Prostate gland (tissue), 2 donors: ENCODE results near the gene ELOVL1.
"Not testable (repeated sequence)": the region's sequence is repeated elsewhere in the genome, so short reads cannot be mapped to it uniquely, and the experiment has no call there.

ENCODE experiments used
- POLR2A ChIP-seq: fragments of 450-650 bp; IDR thresholded peaks from one replicate; pipeline ENCODE4 v1.6.1; 2016; ENCODE audit warnings: antibody characterized with exemption, mild to moderate bottlenecking
- POLR2AphosphoS5 ChIP-seq: sonication (generic); formaldehyde crosslinking; IDR thresholded peaks from one replicate; pipeline ENCODE4 v1.6.1; 2017; ENCODE audit warnings: antibody characterized with exemption
- TF ChIP-seq, protein P1 (sequence below), 4 experiments: fragments of 200-600 bp in 2 of 4; fragments of 450-650 bp in 2 of 4; sonication (generic) in 2 of 4; IDR thresholded peaks; 1 replicate in 3 of 4; 2 replicates in 1 of 4; pipeline ENCODE4 v1.5.1; 2016 to 2019; ENCODE audit warnings: antibody characterized with exemption in 4 of 4, mild to moderate bottlenecking in 2 of 4, moderate library complexity in 2 of 4

DNA sequence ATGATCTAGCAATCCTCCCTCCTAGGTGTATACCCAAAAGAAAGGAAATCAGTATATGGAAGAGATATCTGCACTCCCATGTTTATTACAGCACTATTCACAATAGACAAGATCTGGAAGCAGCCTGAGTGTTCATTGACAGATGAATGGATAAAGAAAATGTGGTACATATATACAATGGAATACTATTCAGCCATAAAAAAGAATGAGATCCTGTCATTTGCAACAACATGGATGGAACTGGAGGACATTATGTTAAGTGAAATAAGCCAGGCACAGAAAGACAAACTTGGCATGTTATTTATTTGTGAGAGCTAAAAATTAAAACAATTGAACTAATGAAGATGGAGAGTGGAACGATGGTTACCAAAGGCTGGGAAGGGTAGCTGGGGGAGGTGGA lies 45.6 kb upstream of the ELOVL1 start:
- TF ChIP-seq POLR2A, POLR2AphosphoS5: not testable (repeated sequence)
- TF ChIP-seq, protein P1, sequence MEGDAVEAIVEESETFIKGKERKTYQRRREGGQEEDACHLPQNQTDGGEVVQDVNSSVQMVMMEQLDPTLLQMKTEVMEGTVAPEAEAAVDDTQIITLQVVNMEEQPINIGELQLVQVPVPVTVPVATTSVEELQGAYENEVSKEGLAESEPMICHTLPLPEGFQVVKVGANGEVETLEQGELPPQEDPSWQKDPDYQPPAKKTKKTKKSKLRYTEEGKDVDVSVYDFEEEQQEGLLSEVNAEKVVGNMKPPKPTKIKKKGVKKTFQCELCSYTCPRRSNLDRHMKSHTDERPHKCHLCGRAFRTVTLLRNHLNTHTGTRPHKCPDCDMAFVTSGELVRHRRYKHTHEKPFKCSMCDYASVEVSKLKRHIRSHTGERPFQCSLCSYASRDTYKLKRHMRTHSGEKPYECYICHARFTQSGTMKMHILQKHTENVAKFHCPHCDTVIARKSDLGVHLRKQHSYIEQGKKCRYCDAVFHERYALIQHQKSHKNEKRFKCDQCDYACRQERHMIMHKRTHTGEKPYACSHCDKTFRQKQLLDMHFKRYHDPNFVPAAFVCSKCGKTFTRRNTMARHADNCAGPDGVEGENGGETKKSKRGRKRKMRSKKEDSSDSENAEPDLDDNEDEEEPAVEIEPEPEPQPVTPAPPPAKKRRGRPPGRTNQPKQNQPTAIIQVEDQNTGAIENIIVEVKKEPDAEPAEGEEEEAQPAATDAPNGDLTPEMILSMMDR (IDR thresholded peaks at IDR 0.05): not testable (repeated sequence)
